ENCODE measurements around the gene ARHGEF35.
"Not testable (repeated sequence)": the region's sequence is repeated elsewhere in the genome, so short reads cannot be mapped to it uniquely, and the experiment has no call there.

The ARHGEF35 gene

GRCh38 chr7:144195212-144195872 is at the start of gene ARHGEF35:
Gene ARHGEF35 (minus strand): TSS chr7:144195833. CDS start chr7:144188383, 7,450 bp downstream.
- H3K4me3 ChIP-seq (ENCODE audit: low read depth, low read length): not testable (repeated sequence)

- not testable (repeated sequence) for H3K4me3 ChIP-seq (ENCODE audit: low read depth, low read length)
Observed at GRCh38 chr7:144245372-144245771, 49.7 kb upstream of the ARHGEF35 start.

GRCh38 chr7:144239365-144239764 is 43.7 kb upstream of the ARHGEF35 start, which contains the start of gene OR2A42:
Gene OR2A42 (minus strand): TSS chr7:144239605. CDS start chr7:144232843, 6,762 bp downstream.
- H3K4me3 ChIP-seq (ENCODE audit: low read depth, low read length): not testable (repeated sequence)

DNA sequence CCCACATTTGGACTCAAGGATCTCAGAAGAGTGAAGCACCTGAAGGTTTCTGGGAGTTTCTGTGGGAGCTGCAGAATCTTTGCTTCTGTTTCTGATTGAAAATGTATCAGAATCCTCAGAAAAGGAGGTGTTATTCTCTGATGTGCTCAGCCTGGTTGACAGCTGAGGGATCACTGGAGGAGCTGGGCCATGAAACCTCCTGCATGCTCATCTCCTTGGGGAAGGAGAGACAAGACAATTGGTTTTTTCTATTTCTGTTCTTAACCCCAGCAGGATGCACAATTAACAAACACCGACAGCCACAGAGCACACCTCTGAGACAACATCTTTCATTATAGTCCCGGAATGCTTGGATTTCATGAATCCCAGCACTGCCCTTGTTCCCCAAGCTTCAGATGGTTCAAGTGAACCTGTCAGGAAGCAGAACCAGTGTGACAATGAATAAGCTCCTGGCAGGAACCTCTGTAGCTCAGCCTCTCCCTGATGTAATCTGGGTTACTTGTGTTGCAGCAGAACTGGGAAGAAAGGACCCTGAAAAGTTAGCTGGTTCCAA is 43.0 kb upstream of the ARHGEF35 start:
- H3K4me3 ChIP-seq (ENCODE audit: low read depth, low read length): not testable (repeated sequence)

GRCh38 chr7:144233039-144233438 is 37.4 kb upstream of the ARHGEF35 start:
- H3K4me3 ChIP-seq (ENCODE audit: low read depth, low read length): not testable (repeated sequence)

- H3K4me3 ChIP-seq (ENCODE audit: low read depth, low read length): not testable (repeated sequence)
Observed at GRCh38 chr7:144231027-144231426, 35.4 kb upstream of the ARHGEF35 start.

GRCh38 chr7:144228810-144229209 is 33.2 kb upstream of the ARHGEF35 start:
- not testable (repeated sequence) for H3K4me3 ChIP-seq (ENCODE audit: low read depth, low read length)

DNA sequence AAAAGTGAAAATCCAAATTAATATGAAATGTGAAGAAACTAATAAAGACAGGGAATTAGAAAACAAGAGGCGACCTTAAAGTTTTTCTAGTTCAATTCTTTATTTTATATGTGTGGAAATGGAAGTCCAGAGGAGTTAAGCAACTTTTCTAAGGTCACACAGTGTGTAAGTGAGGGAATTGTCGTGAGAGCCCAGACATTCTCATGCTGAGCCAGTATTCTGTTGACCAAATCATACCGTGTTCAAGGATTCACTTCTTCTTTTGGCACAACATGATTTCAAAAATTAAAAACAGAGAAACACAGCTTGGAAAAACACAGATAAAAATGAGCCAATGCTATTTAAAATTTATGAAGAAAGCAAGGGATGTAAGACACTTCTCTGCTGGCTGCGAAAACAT is 31.2 kb upstream of the ARHGEF35 start:
- not testable (repeated sequence) for H3K4me3 ChIP-seq (ENCODE audit: low read depth, low read length)

DNA sequence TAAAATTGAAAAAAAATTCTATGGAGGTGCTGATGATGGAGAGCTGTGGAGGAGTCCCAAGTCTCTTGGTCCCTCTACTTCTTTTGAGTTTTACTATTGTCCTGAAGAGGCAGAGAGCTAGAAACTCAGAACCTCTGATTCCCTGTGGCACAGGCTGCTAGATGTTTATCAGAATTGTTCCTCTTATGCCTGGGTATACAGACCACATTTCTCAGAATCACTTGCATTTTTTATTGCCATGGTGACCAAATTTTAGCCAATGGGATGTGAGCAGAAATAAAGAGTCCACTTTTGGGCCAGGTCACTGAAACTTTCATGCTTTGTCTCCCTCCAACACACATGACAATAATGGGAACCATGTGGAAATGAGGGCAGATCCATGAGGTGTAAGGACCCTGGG is 28.0 kb upstream of the ARHGEF35 start:
- not testable (repeated sequence) for H3K4me3 ChIP-seq (ENCODE audit: low read depth, low read length)

GRCh38 chr7:144220531-144220930 is 24.9 kb upstream of the ARHGEF35 start:
- not testable (repeated sequence) for H3K4me3 ChIP-seq (ENCODE audit: low read depth, low read length)

DNA sequence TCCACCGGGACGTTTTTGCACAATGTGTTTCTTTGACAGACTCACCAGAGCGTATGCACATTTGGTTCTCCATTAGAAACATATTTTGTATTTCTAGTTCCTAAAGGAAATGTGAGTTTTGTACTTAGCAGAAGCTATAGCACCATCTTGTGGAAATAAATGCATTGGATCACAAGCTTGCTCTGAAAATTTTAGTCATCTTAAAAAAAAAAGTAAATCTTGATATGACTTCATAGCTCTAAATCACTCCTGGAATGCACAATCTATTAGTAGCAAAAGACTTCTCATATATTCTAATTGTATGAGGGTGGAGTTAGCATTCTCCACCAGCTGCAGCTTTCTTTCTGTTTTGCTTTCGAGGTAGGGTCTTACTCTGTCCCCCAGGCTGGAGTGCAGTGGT is 23.5 kb upstream of the ARHGEF35 start:
- not testable (repeated sequence) for H3K4me3 ChIP-seq (ENCODE audit: low read depth, low read length)

- not testable (repeated sequence) for H3K4me3 ChIP-seq (ENCODE audit: low read depth, low read length)
Observed at GRCh38 chr7:144218581-144218980, 22.9 kb upstream of the ARHGEF35 start.

DNA sequence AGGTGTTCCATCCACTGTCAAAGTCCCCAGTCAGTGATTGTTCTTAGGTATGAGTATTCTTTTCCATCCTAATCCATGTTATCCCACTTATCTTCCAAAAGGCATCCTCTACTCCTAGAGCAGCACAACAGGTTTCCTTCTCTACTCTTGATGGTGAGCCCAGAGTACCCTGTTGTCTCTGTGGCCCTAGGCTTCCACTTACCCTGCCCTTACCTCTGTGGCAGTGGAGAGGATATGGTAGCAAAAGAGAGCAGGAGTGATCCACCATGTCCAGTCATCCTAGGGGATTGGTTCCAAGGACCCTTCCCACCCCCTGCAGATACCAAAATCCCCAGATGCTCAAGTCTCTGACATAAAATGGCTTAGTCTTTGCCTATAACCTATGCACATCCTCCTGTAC is 21.6 kb upstream of the ARHGEF35 start:
- H3K4me3 ChIP-seq (ENCODE audit: low read depth, low read length): not testable (repeated sequence)

- not testable (repeated sequence) for H3K4me3 ChIP-seq (ENCODE audit: low read depth, low read length)
Observed at GRCh38 chr7:144205306-144205705, 9.7 kb upstream of the ARHGEF35 start.

GRCh38 chr7:144203086-144203485 is 7.5 kb upstream of the ARHGEF35 start:
- not testable (repeated sequence) for H3K4me3 ChIP-seq (ENCODE audit: low read depth, low read length)

DNA sequence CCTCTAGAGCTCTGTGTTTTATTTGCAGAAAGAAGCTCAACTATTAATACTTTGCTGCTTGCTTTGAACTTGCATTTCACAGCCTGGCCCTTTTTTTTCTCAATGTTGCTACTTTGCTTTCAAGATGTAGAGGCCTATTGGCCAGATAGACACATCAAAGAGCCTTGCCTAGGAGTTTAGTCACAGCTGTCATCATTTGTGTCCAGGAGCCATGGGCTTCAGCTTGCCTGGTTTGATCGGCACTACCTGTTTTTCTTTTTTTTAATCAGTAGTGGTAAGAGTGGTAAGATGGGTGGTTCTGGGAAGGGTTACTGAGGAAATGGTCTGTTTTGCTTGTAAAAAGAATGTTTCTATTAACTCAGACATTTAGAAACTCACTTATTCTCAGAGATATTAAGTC is 6.3 kb upstream of the ARHGEF35 start:
- H3K4me3 ChIP-seq (ENCODE audit: low read depth, low read length): not testable (repeated sequence)

DNA sequence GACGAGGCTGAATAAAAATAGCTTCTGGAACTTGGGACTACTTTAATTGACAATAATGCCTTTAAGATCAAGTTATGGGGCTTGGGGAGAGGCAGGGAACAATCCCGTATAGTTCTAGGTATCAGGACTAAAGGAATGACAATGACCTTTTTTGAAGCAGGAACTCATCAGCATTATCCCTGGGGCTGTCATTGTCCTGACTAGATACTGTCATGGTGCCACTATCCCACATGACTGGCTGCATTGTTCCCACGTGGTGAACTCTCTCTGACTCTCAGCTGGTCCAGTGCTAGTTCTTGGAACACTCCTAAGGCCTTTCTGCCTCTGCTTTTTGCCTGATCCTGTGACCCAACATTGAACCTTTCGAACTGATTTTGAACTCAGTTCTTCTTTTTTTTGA is 3.3 kb upstream of the ARHGEF35 start:
- not testable (repeated sequence) for H3K4me3 ChIP-seq (ENCODE audit: low read depth, low read length)

DNA sequence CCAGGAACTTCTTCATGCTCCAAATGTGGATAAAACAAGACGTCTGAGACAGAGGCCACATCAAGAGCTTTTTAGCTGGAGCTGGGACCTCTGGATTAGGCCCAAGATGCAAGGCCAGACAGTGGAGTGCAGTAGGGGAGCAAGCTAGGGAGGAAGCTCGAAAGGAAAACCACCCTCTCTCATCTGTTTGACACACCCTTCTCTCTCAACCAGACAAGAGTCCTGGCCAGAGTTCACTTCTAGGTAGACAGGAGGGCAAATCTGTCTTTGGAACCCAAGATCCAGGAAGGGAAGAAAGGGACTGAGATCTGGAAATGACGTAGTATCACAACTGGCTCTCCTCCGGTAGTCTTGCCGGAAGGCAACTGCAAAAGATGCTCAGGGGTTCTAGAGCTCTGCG is 1.2 kb downstream of the ARHGEF35 start:
- H3K4me3 ChIP-seq (ENCODE audit: low read depth, low read length): not testable (repeated sequence)

DNA sequence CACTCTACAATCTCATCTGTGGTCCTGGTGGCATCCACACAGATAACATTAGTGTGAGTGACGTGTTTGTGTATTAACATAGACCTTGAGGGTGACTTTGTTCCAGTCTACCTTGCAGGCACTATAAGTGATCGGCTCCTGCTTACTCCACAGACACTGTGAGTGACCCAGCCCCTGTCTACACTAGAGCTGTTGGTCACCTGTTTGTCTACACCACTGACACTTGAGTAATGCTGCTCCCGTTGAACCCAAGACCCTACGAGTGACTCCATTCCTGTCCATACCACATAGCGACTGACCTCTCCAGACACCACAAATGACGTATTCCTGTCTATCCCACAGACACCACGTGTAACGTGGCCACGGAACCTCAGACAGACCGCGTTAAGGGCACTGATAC is 1.9 kb downstream of the ARHGEF35 start:
- not testable (repeated sequence) for H3K4me3 ChIP-seq (ENCODE audit: low read depth, low read length)

DNA sequence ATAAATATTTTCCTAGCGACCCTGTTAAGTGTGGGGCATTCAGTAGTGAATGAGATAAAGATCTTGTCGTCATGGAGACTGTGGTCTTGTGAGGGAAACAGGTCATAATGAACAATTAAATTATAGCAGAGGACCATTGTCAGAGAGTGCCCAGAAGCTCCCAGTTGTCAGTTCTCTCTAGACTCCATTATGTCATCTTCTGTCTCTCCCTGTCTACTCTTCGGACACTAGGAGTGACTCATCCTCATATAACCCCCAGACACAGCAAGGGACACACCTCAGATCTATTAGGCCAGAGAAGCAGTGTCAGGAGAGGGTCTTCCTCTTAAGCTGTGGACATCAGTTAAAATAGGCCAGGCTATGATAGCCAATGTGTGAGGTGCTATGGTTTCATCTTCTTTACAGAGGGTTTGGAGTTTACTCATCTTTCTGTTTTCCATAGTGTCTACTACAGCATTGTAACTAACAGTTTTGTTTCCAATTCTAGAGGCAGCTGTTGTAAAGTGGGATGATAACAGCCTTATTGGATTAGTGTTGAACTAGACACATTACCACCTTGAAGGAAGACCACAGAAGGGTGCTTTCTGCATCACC is 7.0 kb downstream of the ARHGEF35 start:
- H3K4me3 ChIP-seq (ENCODE audit: low read depth, low read length): not testable (repeated sequence)

DNA sequence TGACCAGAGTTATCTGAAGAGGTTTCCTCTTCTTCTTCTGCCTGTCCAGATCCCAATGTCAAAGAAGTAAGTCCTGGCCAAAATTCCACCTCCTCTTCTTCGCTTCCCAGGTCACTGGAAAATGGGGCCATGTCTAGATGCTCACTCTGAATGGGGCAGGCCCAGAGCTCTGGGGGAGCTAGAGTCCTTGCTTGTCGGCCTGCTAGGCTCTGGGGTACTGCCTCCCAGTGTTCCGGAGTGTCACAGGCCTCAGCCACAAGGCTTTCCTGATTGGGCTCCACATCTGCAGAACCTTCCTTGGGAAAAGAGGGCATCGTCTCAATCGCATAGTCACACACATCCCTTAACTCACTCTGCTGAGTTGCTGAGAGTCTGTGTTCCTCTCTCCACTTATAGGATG is 7.8 kb downstream of the ARHGEF35 start:
- not testable (repeated sequence) for H3K4me3 ChIP-seq (ENCODE audit: low read depth, low read length)

DNA sequence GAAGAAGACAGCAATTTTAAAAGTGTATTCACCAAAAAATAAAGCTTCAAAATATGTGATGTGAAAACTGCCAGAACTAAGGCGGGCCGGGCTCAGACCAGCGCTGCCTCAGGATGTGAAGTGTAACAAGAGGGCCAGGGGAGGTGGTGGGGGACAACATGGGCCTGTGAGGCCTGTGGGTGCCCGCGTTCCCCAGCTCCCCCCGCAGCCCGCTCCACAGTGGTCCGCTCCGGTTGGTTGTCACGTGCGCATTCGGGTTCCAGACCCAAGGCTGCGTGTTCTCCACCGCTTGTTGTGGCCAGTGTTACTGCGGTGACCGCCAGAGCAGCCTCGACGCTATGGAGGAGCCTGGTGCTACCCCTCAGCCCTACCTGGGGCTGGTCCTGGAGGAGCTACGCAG is 12.5 kb downstream of the ARHGEF35 start, which contains the start of gene CTAGE4:
CTAGE4 (plus strand) TSS at position 301 of the 400 bp plus-strand sequence; CDS start at position 339, 38 bp downstream.
- not testable (repeated sequence) for H3K4me3 ChIP-seq (ENCODE audit: low read depth, low read length)
